ENCODE data around the gene RPS5.

DNA sequence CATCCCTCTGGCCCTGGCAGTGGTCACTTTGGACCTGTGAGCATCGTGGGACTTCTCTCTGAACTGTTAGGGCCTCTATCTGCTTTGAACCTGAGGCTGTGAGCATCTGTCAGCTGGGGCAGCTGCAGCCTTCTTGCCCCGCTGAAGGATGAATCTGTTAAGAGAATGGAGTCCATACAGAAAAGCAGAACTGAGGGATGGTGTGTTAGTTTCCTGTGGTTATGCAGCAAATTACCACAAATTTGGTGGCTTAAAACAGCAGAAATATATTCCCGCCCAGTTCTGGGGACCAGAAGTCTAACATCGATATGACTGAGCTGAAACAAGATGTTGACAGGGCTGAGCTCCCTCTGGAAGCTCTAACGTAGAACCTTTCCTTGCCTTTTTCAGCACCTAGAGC is 22.9 kb upstream of the RPS5 start:
- TF ChIP-seq, protein P1, sequence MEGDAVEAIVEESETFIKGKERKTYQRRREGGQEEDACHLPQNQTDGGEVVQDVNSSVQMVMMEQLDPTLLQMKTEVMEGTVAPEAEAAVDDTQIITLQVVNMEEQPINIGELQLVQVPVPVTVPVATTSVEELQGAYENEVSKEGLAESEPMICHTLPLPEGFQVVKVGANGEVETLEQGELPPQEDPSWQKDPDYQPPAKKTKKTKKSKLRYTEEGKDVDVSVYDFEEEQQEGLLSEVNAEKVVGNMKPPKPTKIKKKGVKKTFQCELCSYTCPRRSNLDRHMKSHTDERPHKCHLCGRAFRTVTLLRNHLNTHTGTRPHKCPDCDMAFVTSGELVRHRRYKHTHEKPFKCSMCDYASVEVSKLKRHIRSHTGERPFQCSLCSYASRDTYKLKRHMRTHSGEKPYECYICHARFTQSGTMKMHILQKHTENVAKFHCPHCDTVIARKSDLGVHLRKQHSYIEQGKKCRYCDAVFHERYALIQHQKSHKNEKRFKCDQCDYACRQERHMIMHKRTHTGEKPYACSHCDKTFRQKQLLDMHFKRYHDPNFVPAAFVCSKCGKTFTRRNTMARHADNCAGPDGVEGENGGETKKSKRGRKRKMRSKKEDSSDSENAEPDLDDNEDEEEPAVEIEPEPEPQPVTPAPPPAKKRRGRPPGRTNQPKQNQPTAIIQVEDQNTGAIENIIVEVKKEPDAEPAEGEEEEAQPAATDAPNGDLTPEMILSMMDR (IDR thresholded peaks at IDR 0.05; ENCODE audit: low read length), result no peak
- TF ChIP-seq EZH2 (optimal IDR thresholded peaks at IDR 0.05; ENCODE audit: low read depth, low read length), result no peak
